Cardiac muscle cell (in vitro differentiated cells and primary cell): ENCODE data around the gene BAZ2B. TPM values are rescaled to one million over a fixed set of nuclear protein-coding genes. Genes with fewer than 3 reads are reported as not detected.
A peak's percentile ranks its signal among the peaks of the same experiment; 100 is the strongest.

Source experiments
- DNase-seq, 2 donors: peaks; one replicate each; pipeline versions ENCODE4 v3.0.0 to v3.0.0-alpha.2; 2010 to 2017; ENCODE audit warnings: low read depth in 1 of 2, low spot score in 1 of 2
- H3K27ac ChIP-seq: fragments of 200-600 bp; sonication (generic); 2 replicates; pipeline ENCODE4 v1.5.1; 2016
- H3K27me3 ChIP-seq: fragments of 200-600 bp; sonication (generic); 2 replicates; pipeline ENCODE4 v1.6.0; 2016; ENCODE audit warnings: control low read depth
- H3K36me3 ChIP-seq: fragments of 200-600 bp; sonication (generic); 2 replicates; pipeline ENCODE4 v1.5.1; 2016; ENCODE audit warnings: control low read depth
- H3K4me1 ChIP-seq: fragments of 200-600 bp; sonication (generic); 2 replicates; pipeline ENCODE4 v1.8.1; 2017; ENCODE audit warnings: low read depth, mild to moderate bottlenecking, mixed run types
- H3K4me3 ChIP-seq: fragments of 200-600 bp; sonication (generic); 2 replicates; pipeline ENCODE4 v1.5.1; 2016; ENCODE audit warnings: mild to moderate bottlenecking
- H3K9me3 ChIP-seq: fragments of 200-600 bp; sonication (generic); 2 replicates; pipeline ENCODE4 v1.5.1; 2017; ENCODE audit warnings: low read depth, mild to moderate bottlenecking, control low read depth
- polyA plus RNA-seq: library from polyadenylated mRNA; unstranded; fragments of >200 nt; fragmentation: Nextera tagmentation; extraction: Ambion mirVana; gene quantifications from 2 replicates; pipeline ENCODE4 v1.2.1, GENCODE V29; 2016
- total RNA-seq: library from RNA; depleted of rRNA; stranded (reverse); fragments of >200 nt; gene quantifications from 2 replicates; pipeline ENCODE4 v1.2.3, GENCODE V29; 2016
- TF ChIP-seq, protein P1 (sequence below): IDR thresholded peaks from 2 replicates; pipeline ENCODE4 v1.5.1; 2012; ENCODE audit warnings: low read depth, mild to moderate bottlenecking, low read length

Gene BAZ2B
- total and polyA plus RNA-seq, 2 experiments from 2014 or later: 62.1 to 103 TPM

DNA sequence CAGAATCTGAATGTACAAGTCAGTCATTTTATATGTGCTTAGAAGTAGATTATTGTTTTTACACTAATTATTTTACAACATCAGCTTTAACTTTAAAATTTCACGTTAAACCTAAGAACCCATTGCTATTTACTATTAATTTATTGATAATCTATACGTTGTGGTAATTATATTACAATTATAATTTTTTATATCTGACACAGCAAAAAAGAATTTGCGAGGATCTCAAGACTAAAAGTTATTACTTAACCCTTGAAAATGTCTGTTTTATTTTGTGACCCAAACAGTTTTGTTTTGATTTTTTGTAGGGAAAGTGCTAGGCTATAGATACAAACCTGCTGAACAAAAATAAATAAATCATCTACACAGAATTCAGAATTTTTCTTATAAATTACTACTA, 30.3 kb downstream of the BAZ2B start:
- Histone ChIP-seq H3K4me3 (no peak overlapping the region), H3K4me1 (peaks cover 19% of the 10 kb centered on the region), H3K9me3 (no peaks in the 10 kb centered on the region), H3K27ac (no peak overlapping the region), H3K27me3 (no peaks in the 10 kb centered on the region), H3K36me3 (no peaks in the 10 kb centered on the region)
- no peak for DNase-seq
- TF ChIP-seq, protein P1, sequence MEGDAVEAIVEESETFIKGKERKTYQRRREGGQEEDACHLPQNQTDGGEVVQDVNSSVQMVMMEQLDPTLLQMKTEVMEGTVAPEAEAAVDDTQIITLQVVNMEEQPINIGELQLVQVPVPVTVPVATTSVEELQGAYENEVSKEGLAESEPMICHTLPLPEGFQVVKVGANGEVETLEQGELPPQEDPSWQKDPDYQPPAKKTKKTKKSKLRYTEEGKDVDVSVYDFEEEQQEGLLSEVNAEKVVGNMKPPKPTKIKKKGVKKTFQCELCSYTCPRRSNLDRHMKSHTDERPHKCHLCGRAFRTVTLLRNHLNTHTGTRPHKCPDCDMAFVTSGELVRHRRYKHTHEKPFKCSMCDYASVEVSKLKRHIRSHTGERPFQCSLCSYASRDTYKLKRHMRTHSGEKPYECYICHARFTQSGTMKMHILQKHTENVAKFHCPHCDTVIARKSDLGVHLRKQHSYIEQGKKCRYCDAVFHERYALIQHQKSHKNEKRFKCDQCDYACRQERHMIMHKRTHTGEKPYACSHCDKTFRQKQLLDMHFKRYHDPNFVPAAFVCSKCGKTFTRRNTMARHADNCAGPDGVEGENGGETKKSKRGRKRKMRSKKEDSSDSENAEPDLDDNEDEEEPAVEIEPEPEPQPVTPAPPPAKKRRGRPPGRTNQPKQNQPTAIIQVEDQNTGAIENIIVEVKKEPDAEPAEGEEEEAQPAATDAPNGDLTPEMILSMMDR: no peak

DNA sequence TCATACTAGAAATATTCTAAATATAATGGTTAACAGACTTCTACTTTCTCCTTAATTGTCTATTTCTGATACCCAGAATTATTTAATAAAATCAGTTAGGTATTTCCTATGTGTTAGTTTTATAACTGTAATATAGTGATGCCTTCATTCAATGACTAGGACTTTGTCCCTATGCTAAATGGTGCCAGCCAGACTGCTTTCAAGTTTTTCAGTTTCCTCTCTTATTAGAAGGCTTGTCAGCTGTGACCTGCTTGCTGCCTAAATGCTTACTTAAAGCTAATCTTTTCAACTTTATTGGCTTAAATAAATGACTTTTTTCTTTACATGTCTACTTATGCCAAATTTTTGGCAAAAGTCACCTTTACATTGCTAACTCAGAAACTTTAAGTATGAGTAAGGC, 30.7 kb downstream of the BAZ2B start:
- Histone ChIP-seq H3K27me3 (no peaks in the 10 kb centered on the region), H3K4me3 (no peak overlapping the region), H3K9me3 (no peaks in the 10 kb centered on the region), H3K4me1 (peaks cover 15% of the 10 kb centered on the region), H3K27ac (no peak overlapping the region), H3K36me3 (no peaks in the 10 kb centered on the region)
- DNase-seq: no peak
- TF ChIP-seq, protein P1: no peak

DNA sequence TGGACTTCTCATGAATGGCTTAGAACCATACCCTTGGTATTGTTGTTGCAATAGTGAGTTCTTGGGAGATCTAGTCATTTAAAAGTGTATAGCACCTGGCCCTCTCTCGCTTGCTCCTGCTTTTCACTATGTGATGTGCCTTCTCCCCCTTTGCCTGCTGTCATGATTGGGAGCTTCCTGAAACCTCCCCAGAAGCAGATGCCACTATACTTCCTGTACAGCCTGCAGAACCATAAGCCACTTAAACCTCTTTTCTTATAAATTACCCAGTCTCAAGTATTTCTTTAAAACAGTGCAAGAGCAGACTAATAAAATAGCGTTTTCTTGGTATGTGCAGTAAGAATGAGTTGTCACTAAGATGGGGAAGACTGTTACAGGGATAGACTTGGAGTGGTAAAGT, 31.6 kb downstream of the BAZ2B start:
- no peak for DNase-seq
- Histone ChIP-seq H3K9me3 (no peaks in the 10 kb centered on the region), H3K27ac (no peak overlapping the region), H3K27me3 (no peaks in the 10 kb centered on the region), H3K36me3 (no peaks in the 10 kb centered on the region), H3K4me3 (no peak overlapping the region), H3K4me1 (peaks cover 11% of the 10 kb centered on the region)
- TF ChIP-seq, protein P1: no peak

DNA sequence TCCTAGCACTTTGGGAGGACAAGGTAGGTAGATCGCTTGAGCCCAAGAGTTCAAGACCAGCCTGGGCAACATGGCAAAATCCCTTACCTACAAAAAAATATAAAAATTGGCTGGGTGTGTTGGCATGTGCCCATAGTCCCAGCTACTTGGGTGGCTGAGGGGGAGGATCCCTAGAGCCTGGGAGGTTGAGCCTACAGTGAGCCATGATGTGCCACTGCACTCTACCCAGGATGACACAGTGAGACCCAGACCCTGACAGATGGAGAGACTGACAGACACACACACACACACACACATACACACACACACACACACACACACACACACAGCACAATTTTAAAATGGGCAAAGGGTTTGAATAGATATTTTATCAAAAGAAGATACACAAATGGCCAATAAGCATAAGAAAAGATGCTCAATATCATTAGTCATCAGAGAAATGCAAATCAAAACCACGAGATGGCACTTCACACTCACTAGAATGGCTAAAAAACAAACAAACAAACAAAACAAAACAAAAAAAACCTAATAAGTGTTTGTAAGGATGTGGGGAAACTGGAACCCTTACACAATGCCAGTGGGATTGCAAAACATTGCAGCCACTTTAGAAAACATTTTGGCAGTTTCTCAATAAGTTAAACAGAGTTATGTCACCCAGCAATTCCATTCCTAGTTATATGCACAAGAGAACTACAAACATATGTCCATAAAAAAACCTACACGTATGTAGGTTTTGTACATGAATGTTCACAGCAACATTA, 42.3 kb downstream of the BAZ2B start:
- TF ChIP-seq, protein P1: no peak
- H3K4me3 ChIP-seq: no peak overlapping the region
- no peaks in the 10 kb centered on the region for H3K9me3 ChIP-seq
- no peaks in the 10 kb centered on the region for H3K4me1 ChIP-seq
- H3K27me3 ChIP-seq: no peaks in the 10 kb centered on the region
- H3K36me3 ChIP-seq: no peaks in the 10 kb centered on the region
- no peak overlapping the region for H3K27ac ChIP-seq
- peak in 1 of 2 donors; percentile 83 for DNase-seq

DNA sequence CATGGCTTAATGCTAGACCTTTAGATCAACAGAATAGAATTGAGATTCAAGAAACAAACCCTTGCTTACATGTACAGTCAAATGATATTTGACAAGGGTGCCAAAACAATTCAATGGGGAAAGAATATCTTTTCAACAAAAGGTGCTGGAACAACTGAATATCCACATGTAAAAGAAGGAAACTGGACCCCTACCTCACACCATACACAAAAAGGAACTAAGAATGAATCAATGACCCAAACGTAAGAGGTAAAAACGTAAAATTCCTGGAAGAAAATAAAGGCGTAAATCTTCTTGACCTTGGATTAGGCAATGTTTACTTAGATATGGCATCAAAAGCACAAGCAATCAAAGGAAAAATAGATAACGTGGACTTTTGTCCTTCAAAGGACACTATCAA, 43.1 kb downstream of the BAZ2B start:
- Histone ChIP-seq H3K4me3 (no peak overlapping the region), H3K4me1 (no peaks in the 10 kb centered on the region), H3K27me3 (no peaks in the 10 kb centered on the region), H3K9me3 (no peaks in the 10 kb centered on the region), H3K36me3 (no peaks in the 10 kb centered on the region), H3K27ac (no peak overlapping the region)
- no peak for DNase-seq
- TF ChIP-seq, protein P1: no peak
